ENCODE results near the gene ZNF264.
"Not testable (repeated sequence)": the region's sequence is repeated elsewhere in the genome, so short reads cannot be mapped to it uniquely, and the experiment has no call there.

ZNF264 gene

DNA sequence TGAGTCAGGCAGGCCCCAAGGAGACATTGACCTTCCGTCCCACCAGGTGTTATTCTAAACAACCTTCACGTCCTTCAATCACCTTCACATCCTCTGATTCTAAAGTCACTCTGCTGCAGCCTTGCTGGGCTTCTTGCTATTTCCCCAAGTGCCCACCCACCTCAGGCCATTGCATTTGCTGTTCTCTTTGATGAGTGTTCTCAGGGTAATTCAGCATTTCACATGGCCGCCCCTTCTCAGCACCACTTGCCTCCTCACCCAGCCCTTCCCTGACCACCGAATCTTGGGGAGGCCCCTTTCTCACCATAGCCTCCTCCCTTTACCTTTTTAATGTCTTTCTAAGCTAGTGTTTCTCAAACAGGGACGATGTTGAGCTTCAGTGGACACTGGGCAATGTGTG is 53.8 kb downstream of the ZNF264 start:
- no peak for DNase-seq (ENCODE audit: low read depth)

DNA sequence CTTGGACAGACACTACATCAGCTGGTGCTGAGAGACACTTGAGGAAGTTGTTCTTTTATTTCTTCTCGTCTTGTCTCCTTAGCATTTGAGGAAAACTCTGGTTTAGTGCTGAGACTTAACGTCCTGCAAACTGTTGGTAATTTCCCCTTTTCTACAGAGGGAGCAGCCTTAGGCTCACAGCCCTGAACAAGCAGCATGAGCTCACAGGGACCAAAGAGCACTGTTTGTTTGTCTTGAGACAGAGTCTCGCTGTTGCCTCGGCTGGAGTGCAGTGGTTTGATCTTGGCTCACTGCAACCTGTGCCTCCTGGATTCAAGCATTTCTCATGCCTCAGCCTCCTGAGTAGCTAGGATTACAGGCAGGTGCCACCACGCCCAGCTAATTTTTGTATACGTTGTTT is 54.7 kb downstream of the ZNF264 start:
- DNase-seq (ENCODE audit: low read depth): no peak

DNA sequence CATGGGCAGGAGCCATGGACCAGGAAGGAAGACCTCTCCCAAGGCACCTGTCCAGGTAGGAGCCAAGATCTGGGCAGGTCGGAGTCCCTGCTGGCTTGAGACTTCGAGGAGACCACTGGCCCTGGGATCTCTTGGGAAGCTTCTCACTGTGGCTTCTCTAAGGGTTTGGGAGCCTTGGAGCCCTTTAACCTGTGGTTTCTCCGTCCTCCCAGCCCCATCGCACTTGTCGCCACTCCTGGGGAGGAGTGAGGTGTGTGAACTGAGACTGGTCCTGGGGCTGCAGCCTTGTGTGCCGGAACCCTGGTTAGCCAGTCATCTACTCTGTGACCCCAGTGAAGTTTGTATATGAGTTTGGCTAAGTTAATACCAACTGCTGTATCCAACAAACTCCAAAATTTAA is 57.3 kb downstream of the ZNF264 start:
- DNase-seq (ENCODE audit: low read depth): no peak

DNA sequence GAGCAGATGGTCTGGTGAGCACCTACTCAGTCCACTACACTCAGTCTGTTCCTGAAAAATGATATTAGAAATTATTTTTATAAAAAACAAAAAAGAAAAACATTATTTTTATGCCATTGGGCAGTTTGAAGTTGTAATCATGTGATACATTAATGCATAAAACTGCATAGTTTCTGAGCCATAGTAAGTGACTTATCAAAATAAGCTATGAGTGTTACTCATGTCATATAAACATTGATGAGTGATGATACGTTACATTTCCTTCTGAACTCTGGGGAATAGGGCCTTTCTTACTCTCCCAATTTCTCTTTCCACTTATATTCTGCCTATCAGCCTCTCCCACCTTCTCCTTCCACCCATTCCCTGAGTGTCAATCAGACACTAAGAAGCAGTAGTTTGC is 58.0 kb downstream of the ZNF264 start:
- no peak for DNase-seq (ENCODE audit: low read depth)

- not testable (repeated sequence) for DNase-seq (ENCODE audit: low read depth)
These were observed 62.5 kb downstream of the ZNF264 start for GRCh38 chr19:57253767-57254166.

GRCh38 chr19:57262044-57262443 is 70.7 kb downstream of the ZNF264 start:
- DNase-seq (ENCODE audit: low read depth): no peak

GRCh38 chr19:57263244-57263741 is 72.0 kb downstream of the ZNF264 start:
- no peak for DNase-seq (ENCODE audit: low read depth)

DNA sequence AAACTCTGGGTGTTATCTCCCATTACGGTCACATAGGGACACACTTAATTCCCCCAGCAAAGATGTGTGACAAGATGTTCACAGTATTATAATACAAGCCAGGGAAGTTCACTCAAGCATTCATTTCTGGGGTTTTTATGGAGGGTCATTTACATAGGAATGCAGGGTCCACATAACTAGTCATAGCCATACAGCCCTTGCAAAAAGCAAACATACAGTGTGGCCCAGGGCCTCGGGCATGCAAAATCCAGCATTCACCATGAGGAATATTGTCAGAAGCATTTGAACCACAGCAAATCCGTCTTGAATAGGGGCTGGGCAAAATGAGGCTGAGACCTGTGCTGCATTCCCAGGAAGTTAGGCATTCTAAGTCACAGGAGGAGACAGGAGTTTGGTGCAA is 76.0 kb downstream of the ZNF264 start:
- DNase-seq (ENCODE audit: low read depth): no peak

GRCh38 chr19:57269515-57270250 is 78.4 kb downstream of the ZNF264 start:
- no peak for DNase-seq (ENCODE audit: low read depth)

- DNase-seq (ENCODE audit: low read depth): no peak
These were observed 80.0 kb downstream of the ZNF264 start for GRCh38 chr19:57271280-57271679.

Data from stimulated activated CD8-positive, alpha-beta memory T cell treated with anti-CD3 and anti-CD28 coated beads, Interleukin-12 subunit alpha, Interleukin-12 subunit beta, amount 100 ng/mL, for 4 hours (primary cell).